Measurements from ENCODE around the gene POLR3E.
A peak's percentile ranks its signal among the peaks of the same experiment; 100 is the strongest.
"Not testable (repeated sequence)": the region's sequence is repeated elsewhere in the genome, so short reads cannot be mapped to it uniquely, and the experiment has no call there.

POLR3E gene

GRCh38 chr16:22291860-22292318 lies 5.3 kb upstream of the POLR3E start:
- no peak for DNase-seq (ENCODE audit: low read depth in 2 of 2)

DNA sequence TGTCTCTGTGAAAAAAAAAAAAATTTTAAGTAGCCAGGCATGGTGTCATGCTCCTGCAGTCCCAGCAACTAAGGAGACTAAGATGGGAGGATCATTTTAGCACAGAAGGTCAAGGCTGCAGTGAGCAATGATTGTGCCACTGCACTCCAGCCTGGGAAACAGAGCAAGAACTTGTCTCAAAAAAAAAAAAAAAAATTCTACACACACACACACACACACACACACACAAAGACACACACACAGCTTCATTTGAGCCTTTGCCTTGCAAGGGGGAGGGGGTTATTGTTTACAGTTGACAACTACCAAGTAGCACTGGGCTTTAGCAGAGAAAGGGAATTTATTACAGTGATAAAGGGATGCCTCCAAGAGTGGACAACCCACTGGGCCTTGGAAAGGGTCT lies 4.9 kb upstream of the POLR3E start:
- DNase-seq (ENCODE audit: low read depth in 2 of 2) = no peak

DNA sequence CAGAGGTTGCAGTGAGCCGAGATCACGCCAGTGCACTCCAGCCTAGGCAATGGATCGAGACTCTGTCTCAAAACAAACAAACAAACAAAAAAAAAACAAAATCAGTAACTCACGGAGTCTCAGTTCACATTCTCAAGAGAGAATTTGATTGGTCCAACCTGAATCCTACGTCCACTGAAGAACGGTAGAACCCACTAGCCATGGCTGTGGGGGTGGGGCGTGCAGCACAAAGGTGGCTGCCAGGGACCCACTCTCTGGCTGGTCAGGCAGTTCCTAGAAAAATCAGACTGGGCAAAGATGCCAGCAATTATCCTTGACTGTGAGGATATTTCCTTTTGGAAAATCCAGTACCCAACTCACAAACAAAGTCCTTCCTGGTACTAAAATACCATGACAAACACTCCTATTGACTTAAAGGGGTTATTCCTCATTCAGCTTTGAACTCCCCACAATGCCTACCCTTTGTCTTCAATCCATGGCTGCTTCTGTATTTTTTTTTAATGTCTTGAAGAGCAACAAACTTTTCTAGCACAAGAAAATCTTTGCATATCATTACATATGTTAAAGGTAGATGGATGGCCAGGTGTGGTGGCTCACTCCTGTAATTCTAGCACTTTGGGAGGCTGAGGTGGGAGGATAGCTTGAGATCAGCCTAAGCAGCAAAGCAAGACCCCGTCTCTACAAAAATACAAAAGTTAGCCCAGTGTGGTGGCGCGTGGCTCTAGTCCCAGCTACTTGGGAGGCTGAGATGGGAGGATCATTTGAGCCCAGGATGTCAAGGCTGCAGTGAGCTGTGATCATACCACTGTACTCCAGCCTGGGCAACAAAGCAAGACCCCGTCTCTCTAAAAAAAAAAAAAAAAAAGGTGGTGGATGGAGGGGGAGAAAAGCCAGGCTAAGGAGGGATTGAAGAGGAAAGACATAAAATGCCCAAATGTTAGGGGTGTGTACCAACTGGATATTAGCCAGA lies 3.8 kb upstream of the POLR3E start:
- no peak for DNase-seq (ENCODE audit: low read depth in 2 of 2)

GRCh38 chr16:22296225-22297113 lies 740 bp upstream of the POLR3E start:
- no peak for DNase-seq (ENCODE audit: low read depth in 2 of 2)

GRCh38 chr16:22297871-22298733 lies 893 bp downstream of the POLR3E start:
- DNase-seq (ENCODE audit: low read depth in 2 of 2) = peak; percentile 28 to 47

DNA sequence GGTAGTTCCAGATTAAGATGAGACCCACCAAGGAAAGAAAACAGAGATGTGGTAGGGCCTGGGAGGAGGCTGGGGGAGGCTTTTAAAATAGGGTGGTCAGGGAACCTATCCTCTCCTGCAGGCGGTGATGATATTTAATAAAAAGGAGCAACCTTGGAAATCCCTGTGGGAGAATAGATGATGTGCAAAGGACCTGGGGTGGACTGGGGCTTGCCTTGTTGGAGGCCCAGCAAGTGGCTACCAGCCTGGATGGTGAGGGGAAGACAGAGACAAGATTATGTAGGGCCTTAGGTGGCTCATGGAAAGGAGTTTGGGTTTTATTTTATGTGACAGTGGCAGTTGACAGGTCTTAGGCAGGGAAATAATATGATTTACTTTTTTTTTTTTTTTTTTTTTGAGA lies 1.8 kb downstream of the POLR3E start:
- DNase-seq (ENCODE audit: low read depth in 2 of 2) = no peak

- peak; percentile 16 to 28 for DNase-seq (ENCODE audit: low read depth in 2 of 2)
Observed at GRCh38 chr16:22300427-22301071, 3.3 kb downstream of the POLR3E start.

- DNase-seq (ENCODE audit: low read depth in 2 of 2) = not testable (repeated sequence)
Observed at GRCh38 chr16:22301423-22301822, 4.2 kb downstream of the POLR3E start.

DNA sequence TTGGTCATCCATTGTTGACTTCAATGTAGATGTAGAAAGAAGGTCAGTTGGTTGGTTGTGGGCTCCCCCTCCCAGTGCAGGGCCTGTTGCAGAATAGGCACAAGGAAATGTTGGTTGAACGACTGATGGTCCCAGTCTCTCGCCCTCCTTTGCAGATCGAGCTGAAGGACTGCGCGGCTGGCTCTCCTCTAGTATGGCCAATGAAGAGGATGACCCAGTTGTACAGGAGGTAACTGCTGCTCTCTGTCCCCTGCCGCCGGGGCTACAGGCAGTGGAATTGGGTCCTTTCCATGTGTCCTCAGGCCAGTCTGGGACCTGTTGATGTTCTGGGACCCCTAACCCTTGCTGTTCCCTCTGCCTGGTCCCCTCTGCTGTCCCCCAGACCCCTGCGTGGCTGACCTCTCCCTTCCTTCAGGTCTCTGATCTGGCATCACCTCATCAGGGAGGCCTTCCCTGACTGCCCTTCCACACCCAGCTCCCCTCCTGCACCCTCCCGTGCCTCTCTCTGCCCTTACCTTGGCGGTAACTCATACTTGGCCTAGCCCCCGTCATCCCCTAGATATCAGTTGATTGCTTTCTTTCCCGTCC lies 5.7 kb downstream of the POLR3E start:
- no peak for DNase-seq (ENCODE audit: low read depth in 2 of 2)

DNA sequence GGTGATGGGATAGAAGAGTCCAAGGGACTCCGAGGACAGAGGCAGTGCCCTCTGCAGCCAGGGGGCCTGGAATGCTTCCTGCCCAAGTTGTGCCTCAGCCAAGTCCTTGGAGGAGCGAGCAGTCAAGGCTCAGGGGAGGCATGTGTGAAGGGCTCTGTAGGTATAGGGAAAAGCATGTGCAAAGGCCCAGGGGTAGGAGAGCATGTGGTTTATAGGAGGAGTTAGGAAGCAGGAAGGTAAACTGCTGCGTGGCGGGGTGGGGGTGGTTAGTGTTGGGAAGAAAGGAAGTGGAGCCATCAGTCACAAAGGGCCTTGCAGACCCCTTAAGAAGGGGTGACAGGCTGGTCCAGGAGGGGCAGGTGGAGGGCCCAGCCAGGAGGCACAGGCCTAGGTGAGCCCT lies 7.2 kb downstream of the POLR3E start:
- DNase-seq (ENCODE audit: low read depth in 2 of 2) = no peak

DNA sequence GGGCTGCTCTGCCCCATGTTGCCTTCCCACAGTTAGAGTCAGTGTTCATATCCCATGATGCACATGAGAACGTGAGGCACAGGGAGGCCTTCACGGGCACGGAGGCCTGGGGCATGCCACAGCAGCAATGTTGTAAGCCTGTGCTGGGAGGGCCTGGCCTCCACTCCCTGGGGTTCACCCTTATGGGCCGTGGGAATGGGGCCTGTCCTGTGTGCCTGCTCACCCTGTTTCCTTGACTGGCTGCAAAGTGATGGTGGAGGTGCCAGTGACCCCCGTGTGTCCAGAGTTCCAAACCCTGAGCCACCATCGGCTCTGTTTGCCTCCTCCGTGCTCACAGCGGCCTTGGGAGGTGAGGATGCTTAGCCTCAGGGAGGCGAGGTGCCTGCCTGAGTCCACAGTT lies 9.6 kb downstream of the POLR3E start:
- DNase-seq (ENCODE audit: low read depth in 2 of 2) = no peak

- no peak for DNase-seq (ENCODE audit: low read depth in 2 of 2)
Observed at GRCh38 chr16:22307838-22308237, 10.6 kb downstream of the POLR3E start.

- DNase-seq (ENCODE audit: low read depth in 2 of 2) = no peak
Observed at GRCh38 chr16:22308824-22309520, 11.8 kb downstream of the POLR3E start.

GRCh38 chr16:22311520-22311919 lies 14.3 kb downstream of the POLR3E start:
- DNase-seq (ENCODE audit: low read depth in 2 of 2) = no peak

- DNase-seq (ENCODE audit: low read depth in 2 of 2) = no peak
Observed at GRCh38 chr16:22312897-22313781, 15.9 kb downstream of the POLR3E start.

DNA sequence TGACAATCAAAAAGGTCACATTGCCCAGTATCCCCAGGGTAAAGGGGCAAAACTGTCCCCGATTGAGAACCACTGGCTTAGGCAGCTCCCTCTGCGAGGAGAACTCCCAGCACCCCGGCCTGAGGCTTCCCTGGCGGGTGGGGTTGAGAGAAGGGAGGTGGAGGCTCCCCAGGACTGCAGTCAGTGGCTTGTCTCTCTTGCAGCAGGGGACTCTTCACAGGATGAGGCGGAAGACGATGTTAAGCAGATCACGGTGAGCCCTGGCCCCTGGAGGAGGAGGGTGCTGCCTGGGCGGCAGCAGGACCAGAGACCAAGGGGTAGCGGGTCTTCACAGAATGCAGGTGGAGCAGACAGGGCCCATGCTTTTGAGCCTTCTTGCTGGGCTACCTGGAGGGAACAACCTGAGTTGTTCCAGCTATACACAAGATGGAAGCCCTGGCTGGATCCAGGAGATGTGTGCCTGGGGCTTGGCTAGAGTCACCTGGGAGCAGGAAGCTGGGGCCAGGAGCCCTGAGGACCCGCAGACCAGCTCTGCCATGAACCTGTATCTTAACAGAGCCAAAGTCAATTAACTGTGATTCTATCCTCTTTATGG lies 16.8 kb downstream of the POLR3E start:
- no peak for DNase-seq (ENCODE audit: low read depth in 2 of 2)

DNA sequence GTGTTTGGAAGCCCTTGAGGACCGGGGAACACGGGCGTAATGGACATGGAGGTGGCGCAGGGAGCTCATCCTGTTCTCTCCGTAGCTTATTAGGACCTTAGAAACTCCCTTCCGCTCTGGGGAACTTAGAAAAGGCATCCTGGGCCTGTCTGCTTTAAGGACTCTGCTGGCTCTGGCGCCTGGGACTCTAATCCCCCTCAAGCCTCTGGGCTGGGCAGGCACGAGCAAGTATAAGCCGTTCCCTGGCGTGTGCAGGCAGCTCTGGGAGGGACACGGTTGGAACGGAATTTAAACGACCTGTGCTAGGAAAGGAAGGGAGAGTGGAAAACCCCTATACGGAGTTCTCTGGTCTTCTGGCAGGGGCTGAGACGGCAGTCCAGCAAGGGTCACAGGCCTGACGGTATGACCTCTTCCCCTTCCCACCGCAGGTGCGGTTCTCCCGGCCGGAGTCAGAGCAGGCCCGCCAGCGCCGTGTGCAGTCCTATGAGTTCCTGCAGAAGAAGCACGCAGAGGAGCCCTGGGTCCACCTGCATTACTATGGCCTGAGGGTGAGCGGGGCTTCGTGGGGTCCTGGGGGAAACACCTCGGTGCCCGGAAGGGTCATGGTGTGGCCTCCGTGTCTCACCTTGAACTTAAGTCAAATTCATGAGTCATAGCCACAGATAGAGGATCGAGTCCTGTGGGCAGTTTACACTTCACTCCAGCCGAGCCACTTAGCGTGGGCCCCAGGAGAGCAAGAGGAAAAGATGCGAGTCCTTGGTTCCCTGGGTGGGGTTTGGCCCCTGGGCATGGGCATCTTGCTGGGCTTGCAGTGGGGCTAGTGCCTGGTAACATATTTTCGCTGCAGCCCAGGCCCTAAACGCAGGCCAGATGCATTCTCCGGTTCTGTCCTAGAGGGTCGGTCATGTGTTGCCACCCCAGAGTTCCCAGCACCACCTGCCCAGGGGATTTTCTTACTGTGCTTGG lies 17.7 kb downstream of the POLR3E start:
- DNase-seq (ENCODE audit: low read depth in 2 of 2) = no peak
